ENCODE data around the gene BRI3BP.
"Not testable (repeated sequence)": the region's sequence is repeated elsewhere in the genome, so short reads cannot be mapped to it uniquely, and the experiment has no call there.

The BRI3BP gene

DNA sequence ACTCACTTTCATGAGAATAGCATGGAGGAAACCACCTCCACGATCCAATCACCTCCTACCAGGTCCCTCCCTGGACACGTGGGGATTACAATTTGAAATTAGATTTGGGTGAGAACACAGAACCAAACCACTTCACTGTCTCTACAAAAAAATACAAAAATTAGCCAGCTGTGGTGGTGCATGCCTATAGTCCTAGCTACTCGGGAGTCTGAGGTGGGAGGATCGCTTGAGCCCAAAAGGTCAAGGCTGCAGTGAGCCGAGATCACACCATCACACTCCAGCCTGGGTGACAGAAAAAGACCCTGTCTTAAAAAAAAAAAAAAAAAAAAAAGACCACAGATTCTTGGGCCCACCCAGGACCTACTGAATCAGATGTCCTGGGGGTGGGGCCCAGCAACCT lies 28.3 kb downstream of the BRI3BP start:
- no peak for DNase-seq (ENCODE audit: low read depth in 2 of 2)

DNA sequence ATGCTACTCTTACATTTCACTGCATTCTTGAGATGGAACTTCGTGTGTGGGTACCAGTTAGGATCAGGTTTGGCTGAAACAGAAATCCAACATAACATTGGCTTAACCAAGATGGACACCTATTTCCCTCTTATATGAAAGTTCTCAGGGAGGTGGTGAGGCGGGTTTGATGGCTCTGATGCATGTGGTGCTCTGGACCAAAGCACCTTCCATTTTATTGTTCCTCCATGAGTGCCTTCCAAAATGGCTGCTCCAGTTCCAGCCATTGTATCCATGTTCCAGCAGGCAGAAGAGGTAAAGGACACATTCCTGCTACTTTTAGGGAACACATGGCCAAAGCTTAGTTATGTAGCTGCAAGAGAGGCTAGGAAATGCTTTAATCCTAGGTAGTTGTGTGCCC lies 29.6 kb downstream of the BRI3BP start:
- DNase-seq (ENCODE audit: low read depth in 2 of 2) = no peak

DNA sequence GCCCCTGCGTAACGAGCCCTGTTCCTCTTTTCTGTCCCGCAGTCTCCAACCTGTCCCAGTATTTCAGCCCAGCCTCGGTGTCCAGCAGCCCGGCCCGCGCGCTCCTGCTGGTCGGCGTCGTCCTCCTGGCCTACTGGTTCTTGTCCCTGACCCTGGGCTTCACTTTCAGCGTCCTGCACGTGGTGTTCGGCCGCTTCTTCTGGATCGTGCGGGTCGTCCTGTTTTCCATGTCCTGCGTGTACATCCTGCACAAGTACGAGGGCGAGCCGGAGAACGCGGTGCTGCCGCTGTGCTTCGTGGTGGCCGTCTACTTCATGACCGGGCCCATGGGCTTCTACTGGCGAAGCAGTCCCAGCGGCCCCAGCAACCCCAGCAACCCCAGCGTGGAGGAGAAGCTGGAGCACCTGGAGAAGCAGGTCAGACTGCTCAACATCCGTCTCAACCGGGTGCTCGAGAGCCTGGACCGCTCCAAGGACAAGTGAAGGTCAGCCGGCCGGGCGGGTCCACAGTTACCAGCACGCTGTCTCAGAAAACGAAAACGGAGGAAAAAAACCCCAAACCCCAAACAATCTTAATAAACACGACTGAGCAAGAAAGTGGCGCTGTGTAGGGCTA lies 31.6 kb downstream of the BRI3BP start:
- DNase-seq (ENCODE audit: low read depth in 2 of 2) = no peak

DNA sequence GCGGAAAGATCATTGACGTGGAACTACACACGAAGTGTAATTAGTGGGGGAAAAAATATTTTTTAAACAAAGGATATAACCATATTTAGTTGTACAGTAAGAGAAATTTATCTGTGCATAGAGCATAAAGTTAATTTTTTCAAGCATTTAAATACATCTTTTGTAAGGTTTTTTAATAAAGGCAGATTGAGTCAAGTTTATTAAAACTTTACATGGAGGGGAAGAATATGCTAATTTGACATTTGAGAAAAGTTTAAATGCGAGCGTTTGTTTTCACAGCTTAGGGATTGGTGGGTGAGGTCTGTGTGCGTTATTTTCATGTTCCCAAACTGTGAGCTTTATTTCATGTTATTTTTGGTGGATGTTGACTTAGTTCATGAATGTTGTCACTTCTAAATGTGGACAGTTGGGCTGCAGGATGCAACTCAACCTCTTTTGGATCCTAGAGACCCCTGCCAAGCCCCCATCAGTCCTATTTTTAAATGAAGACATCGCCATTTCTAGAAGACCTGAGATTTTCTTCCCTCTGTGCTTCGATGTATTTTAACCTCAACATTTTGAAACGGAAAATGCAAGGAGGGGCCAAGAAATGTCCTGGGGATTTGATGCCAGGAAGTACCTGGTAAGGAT lies 32.3 kb downstream of the BRI3BP start:
- DNase-seq (ENCODE audit: low read depth in 2 of 2) = no peak

DNA sequence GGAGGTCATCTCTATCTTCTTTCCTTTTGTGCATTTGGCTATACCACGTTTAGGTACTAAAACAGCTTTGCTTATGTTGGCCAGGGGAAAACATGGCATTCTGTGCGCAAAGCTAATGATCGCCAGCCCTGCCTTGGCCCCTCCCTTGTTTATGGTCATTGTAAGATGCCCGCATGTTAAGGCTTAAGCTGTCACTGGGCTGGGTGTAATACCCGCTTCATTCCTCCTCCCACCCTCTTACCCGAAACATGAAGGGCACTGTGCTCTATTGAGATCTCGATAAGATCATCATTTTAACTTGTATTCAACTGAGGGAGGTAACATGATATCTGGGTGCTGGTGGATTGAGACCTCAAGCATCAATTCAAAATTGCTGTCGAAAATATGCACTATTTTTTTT lies 34.7 kb downstream of the BRI3BP start:
- DNase-seq (ENCODE audit: low read depth in 2 of 2) = no peak

DNA sequence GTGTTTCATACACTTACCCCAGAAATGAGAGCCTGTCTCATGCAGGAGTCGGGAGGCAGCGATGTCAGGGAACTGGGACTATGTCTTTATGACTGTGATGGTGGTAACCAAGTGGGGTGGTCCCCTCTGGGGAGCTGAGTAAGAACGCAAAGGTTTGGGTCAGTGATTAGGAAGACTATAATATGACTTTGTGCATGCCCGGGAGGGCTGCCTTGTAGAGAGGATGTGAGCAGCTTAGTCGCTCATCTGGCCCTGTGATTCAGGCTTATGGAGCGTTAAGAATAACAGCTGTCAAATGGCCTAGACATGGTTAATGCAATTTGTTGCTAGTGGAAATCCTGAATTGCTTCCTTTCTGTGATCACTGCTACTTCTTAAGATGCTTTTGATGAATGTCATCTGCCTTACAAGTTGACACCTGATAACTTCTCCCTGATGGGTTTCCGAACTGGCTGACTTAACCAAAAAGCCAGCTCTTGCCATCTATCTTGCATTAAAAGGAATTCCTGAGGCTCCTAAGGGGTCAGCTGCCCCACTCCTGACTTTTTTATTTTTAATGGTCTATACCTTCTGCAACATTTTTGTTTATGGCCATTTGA lies 36.4 kb downstream of the BRI3BP start:
- no peak for DNase-seq (ENCODE audit: low read depth in 2 of 2)

DNA sequence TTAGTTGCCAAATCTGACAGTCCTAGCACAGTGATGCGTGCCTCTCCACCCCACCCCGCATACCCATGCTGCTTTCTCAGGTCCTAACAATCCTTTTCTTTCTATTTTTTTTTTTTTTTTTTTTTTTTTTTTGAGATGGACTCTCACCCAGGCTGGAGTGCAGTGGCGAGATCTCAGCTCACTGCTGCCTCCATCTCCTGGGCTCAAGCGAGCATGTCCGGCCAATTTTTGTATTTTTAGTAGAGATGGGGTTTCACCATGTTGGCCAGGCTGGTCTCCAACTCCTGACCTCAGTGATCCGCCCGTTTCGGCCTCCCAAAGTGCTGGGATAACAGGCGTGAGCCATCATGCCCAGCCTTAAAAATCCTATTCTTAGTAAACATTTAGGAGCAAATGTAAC lies 38.0 kb downstream of the BRI3BP start:
- DNase-seq (ENCODE audit: low read depth in 2 of 2) = not testable (repeated sequence)

DNA sequence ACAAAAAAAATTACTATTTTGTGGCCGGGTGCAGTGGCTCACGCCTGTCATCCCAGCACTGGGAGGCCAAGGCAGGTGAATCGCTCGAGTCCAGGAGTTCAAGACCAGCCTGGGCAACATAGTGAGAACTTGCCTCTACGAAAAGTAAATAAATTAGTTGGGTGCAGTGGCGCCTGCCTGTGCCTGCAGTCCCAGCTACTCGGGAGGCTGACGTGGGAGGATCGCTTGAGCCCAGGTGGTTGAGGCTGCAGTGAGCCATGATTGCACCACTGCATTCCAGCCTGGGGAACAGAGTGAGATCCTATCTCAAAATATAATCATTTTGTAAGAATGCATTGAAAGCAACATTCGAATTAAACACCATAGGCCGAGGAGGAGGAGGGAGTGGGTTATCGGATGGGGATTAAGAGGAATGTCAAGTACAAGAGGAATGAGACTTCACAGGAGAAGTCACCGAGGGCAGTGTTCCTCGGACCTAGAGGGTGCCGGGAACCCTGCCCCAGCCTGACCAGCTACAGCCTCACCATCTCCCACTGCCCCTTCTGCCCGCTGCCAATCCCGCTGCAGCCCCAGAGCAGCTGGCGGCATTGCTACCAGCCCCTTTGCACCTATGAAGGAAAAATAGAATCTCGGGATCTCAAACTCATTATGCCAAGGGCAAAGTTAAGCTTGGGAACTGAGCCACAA lies 39.2 kb downstream of the BRI3BP start:
- no peak for DNase-seq (ENCODE audit: low read depth in 2 of 2)

DNA sequence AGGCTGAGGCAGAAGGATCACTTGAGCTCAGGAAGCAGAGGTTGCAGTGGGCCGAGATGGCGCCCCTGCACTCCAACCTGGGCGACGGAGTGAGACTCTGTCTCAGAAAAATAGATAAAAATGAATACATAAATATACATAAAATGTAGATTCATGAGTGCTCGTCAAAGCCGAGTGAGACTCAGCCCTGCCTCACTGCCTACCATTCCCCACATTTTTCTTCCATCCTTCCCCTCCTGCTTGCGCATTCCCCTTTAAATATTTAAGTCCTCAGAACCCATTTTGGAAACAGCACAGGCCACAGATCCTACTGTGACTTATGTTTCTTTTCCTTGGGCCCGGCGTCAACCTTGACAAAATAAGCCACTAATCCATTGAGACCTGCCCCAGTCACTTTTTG lies 39.8 kb downstream of the BRI3BP start:
- no peak for DNase-seq (ENCODE audit: low read depth in 2 of 2)

DNA sequence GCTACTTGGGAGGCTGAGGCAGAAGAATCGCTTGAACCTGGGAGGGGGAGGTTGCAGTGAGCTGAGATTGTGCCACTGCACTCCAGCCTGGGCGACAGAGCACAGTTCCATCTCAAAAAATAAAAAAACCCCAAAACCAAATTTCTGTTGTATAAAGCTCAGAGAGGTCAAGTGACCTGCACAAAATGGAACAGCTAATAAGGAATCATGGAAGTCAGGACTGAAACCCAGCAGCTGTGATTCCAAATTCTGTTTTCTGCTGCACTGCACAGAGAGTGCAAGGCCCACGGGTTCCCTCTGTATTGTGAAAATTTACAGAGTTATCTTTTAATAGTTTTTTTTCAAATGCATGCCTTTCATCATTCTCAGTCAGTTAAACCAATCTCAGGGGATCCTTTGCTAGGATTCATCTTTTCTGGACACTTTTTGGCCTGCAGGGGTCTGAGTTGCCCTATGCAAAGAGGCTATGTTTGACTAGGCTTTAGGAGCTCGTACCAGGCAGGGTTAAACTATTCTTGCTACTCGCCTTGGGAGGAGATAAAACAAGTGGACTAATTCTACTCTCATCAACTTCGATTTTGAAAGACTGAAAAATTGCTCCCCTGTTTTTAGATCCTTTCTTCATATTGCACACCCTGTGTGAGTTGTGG lies 45.7 kb downstream of the BRI3BP start:
- no peak for DNase-seq (ENCODE audit: low read depth in 2 of 2)

DNA sequence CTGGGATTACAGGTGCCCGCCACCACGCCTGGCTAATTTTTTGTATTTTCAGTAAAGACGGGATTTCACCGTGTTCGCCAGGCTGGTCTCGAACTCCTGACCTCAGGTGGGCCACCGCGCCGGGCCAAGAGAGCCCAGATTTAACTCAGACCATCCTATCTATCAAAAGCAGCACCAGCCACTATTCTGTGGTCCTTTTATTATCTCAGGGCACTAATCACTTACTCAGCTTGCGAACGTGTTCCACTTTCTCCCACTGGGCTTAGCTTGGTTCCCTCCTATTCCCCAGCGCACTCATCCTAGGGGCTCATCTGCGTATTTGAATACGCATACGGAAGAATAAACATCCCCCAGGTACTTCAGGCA lies 55.6 kb downstream of the BRI3BP start:
- no peak for DNase-seq (ENCODE audit: low read depth in 2 of 2)

DNA sequence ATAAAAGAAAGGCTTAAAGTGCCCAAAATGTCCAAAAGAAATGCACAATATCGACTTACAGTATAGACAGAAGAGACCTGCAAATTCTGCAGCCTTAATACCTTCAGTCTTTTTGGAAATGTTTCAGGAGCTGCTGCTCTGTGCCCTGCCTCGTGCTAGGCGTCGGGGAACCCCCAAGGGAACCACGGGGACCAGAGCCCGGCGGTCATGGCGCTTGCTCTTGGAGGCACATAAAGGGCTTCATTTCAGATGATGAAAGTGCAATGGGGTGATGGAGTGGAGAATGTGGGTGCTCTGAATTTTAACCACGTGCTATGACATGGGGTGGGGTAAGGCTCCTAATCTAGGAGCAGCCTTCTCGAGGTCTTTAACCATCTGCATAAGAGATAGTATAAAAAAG lies 57.0 kb downstream of the BRI3BP start:
- DNase-seq (ENCODE audit: low read depth in 2 of 2) = no peak

DNA sequence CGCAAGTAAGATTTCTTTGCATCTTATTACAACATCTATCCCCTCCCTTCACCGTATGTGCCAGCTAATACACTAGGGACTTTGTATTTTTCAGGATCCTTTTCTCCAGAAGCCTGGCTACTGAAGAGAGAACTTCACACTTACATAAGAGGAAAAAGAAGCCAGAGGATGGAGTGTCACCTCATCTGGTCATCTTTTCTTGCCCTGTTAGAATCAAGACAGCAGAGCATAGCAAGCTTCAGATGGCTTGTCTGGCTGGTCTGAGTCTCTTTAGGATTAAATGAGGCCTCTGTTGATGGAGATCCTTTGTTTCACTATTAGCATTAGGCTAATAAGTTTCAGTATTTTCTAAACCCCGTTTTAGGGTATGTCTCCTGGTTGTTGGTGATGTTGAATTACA lies 57.4 kb downstream of the BRI3BP start:
- DNase-seq (ENCODE audit: low read depth in 2 of 2) = no peak

DNA sequence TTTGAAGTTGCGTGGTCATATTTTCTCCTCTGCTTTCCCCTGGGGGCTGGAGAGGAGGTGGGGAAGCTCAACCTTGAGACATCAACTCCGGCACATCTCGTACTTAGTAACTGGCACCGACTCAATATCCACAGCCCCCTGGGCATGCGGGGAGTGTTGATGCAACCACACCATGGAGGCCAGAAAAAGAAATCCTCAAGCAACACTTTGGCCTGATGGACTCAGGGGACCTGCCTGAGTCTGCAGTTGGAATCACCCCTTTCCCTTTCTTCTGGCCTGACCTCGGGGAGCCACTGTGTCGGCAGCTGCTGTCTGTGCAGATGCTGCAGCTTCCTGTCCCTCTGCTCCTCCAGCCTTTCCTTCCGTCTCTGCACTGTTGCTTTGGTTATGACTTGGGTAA lies 60.4 kb downstream of the BRI3BP start:
- no peak for DNase-seq (ENCODE audit: low read depth in 2 of 2)

DNA sequence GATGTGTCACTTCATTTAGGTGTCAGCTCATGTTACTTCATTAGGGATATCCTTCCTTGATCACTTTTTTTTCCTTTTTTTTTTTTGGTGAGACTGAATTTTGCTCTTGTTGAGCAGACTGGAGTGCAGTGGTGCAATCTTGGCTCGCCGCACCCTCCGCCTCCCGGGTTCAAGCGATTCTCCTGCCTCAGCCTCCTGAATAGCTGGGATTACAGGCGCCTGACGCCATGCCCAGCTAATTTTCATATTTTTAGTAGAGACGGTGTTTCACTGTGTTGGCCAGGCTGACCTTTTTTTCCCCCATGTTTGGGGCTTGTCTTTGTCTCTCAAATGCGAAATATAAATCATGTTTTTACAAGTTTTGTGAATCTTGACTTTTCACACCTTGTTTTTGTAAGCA lies 62.1 kb downstream of the BRI3BP start:
- no peak for DNase-seq (ENCODE audit: low read depth in 2 of 2)

DNA sequence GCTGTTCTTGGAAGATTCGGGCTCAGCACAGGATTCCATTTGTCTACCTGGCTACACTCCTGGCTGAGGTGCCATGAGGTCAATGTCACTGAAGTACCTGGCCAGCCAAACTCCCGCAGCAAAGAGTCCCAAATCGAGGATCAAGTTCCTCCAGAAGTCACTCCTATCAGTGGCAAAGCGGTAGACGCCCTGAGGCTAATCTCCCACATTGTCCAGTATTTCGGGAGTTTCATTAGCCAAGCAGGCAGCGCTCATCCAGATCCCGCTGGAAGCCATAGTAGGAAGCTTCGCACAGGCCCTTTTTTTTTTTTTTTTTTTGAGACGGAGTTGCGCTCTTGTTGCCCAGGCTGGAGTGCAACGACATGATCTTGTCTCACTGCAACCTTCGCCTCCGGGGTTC lies 62.9 kb downstream of the BRI3BP start:
- no peak for DNase-seq (ENCODE audit: low read depth in 2 of 2)

DNA sequence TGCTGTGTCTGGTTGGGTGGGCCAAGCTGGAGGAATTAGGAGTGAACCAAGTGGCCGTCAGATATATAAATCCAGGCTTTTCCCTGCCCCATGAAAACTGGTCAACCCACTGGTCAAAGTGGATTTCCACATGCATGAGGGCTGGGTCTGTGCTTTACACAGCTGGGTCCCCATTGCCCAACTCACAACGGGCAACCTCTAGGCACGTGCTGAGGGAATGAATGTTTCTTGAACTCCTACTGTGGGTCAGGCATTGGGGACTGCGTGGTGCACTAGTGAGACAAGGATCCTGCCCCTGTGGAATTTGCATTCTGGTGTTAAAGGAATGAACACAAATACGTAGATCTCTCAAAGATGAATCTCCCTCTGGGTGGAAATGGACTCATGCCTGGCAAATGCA lies 64.3 kb downstream of the BRI3BP start:
- DNase-seq (ENCODE audit: low read depth in 2 of 2) = no peak

DNA sequence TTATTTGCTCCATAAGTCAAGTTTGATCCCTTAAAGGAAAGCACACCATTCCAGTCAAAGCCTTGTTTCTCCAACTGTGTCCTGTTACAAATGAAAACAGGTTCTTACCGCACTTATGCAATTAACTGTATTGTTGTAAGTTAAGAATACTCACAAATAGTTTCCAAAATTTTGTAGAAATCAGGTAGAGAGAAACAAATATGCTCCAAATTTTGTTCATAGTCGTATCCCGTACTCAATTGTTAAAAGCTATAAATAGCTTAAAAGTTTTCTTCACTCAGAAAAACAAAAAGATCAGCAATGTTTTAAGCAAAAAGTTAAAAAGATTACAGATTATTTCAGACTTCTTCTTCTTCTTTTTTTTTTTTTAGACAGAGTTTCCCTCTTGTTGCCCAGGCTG lies 67.8 kb downstream of the BRI3BP start:
- no peak for DNase-seq (ENCODE audit: low read depth in 2 of 2)

DNA sequence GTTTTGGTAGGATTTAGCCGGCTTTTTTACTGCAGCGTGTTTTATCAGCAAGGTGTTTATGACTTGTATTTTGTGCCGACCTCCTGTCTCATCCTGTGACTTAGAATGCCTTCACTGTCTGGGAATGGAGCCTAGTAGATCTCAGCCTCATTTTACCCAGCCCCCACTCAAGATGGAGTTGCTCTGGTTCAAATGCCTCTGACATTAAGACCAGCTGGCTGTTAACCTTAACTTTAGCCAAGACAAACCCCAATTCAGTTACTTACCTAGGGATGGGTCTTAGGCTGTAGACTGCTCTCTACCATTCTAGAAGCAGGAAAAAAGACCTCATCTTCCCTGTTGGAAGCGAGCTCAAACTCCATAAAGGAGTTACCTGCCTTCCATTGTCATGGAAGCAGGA lies 70.1 kb downstream of the BRI3BP start:
- DNase-seq (ENCODE audit: low read depth in 2 of 2) = not testable (repeated sequence)

DNA sequence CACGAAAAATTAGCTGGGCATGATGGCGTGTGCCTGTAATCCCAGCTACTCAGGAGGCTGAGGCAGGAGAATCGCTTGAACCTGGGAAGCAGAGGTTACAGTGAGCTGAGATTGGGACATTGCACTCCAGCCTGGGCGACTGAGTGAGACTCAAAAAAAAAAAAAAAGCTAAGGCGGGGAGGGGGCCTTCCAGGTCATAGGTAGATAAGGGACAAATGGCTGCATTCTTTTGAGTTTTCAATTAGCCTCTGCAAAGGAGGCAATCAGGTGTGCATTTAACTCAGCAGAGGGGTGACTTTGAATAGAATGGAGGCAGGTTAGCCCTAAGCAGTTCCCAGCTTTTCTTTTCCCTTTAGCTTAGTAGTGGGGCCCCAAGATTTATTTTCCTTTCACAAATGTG lies 71.0 kb downstream of the BRI3BP start:
- DNase-seq (ENCODE audit: low read depth in 2 of 2) = no peak

DNA sequence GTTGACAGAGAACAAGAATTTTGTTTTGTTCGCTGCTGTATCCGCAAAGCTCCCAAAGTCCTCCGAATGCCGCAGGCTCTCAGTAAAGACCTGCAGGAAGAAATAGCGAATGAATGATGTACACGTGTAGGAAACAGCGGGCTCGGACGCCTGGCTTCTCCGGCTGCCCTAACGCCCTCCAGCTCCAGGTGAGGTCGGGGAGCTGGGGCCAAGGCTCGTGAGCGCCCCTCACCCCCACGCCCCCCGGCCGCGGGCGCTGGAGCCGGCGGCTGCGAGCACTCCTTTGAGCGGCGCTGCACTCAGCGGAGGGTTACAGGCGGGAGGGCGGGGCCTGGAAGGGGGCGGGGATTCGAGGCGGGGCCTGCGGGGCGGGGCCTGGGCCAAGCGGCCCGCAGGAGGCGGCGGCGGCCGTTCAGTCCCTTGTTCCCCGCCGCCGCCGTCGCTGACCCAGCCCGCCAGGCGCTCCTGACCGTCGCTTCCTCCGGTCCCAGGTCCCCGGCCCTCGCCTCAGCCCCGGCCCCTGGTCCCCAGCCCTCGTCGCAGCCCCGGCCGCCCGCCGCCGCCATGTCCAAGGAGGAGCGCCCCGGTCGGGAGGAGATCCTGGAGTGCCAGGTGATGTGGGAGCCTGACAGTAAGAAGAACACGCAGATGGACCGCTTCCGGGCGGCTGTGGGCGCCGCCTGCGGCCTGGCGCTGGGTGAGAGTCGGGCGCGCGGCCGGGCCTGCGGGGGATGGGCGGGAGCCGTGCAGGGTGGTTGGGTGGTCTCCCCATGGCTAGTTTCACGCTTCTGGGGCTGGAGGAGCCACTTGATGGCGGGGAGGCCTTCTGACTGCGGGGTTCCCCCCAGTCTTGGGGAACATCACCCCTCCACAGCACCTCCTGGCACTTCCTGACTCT lies 71.8 kb downstream of the BRI3BP start, which contains the start of gene AACS:
AACS (plus strand) TSS at position 415 of the 898 bp plus-strand sequence; CDS start at position 565, 150 bp downstream.
- DNase-seq (ENCODE audit: low read depth in 2 of 2) = peak; percentile 34 to 41

Data from fibroblast of skin of left quadriceps (primary cell).